H1 (cell line): ENCODE data around the gene FABP6. TPM values are rescaled to one million over a fixed set of nuclear protein-coding genes. Genes with fewer than 3 reads are reported as not detected.

Experiments used
- CTCF ChIA-PET: fragments of 300-600 bp; sonication (Branson Sonifier 250); formaldehyde crosslinking; loops from one replicate; lab custom pipeline; 2021; ENCODE audit not compliant: partially characterized antibody; lab: Charles Lee
- POLR2A ChIA-PET: fragments of 300-600 bp; sonication (Branson Sonifier 250); formaldehyde crosslinking; loops from one replicate; lab custom pipeline; 2021; ENCODE audit warnings: inconsistent platforms; ENCODE audit not compliant: partially characterized antibody; lab: Charles Lee
- DNase-seq, 2 experiments: peaks; one replicate each; pipeline versions ENCODE4 v3.0.0 to v3.0.0-alpha.2; 2010 to 2022; ENCODE audit warnings: low spot score in 2 of 2, low read depth in 1 of 2, mixed read lengths in 1 of 2
- FAIRE-seq: peaks from 2 replicates; lab custom pipeline; 2011; peaks lifted over from hg19 to GRCh38; lab: Jason Lieb, UNC
- H2AFZ ChIP-seq: 2 replicates; pipeline ENCODE4 v1.8.1; 2012; ENCODE audit warnings: low read length, inconsistent platforms
- H2AK5ac ChIP-seq: 2 replicates; pipeline ENCODE4 v1.6.1; 2013; ENCODE audit warnings: low read depth, low read length
- H2BK120ac ChIP-seq: replicated peaks from 2 replicates; pipeline ENCODE3; 2013; ENCODE audit warnings: low read depth, low read length, inconsistent platforms
- H2BK12ac ChIP-seq: 2 replicates; pipeline ENCODE4 v1.6.1; 2013; ENCODE audit warnings: low read depth, low read length
- H2BK15ac ChIP-seq: 2 replicates; pipeline ENCODE4 v1.6.1; 2013; ENCODE audit warnings: low read length
- H2BK20ac ChIP-seq: 2 replicates; pipeline ENCODE4 v1.6.1; 2013; ENCODE audit warnings: low read length
- H2BK5ac ChIP-seq: 2 replicates; pipeline ENCODE4 v1.6.1; 2013; ENCODE audit warnings: low read depth, low read length
- H3K14ac ChIP-seq: 2 replicates; pipeline ENCODE4 v1.6.1; 2013; ENCODE audit warnings: inconsistent platforms; ENCODE audit not compliant: insufficient read length
- H3K18ac ChIP-seq: 2 replicates; pipeline ENCODE4 v1.6.1; 2013; ENCODE audit warnings: low read length; ENCODE audit errors: extremely low read depth
- H3K23ac ChIP-seq: 2 replicates; pipeline ENCODE4 v1.6.1; 2013; ENCODE audit warnings: inconsistent platforms; ENCODE audit not compliant: insufficient read length
- H3K23me2 ChIP-seq: 2 replicates; pipeline ENCODE4 v1.6.1; 2013; ENCODE audit warnings: low read depth, low read length
- H3K27ac ChIP-seq: 2 replicates; pipeline ENCODE4 v1.6.1; 2011; ENCODE audit warnings: low read depth, low read length, inconsistent platforms
- H3K27me3 ChIP-seq, 4 experiments: replicated peaks in 1 of 4; 1 replicate in 1 of 4; 2 replicates in 3 of 4; pipeline versions ENCODE4 v1.6.1 to v1.8.1; 2011 to 2013; ENCODE audit warnings: low read length in 3 of 4, mild to moderate bottlenecking in 3 of 4, inconsistent platforms in 2 of 4, mixed read lengths in 2 of 4, moderate library complexity in 1 of 4; ENCODE audit not compliant: control insufficient read depth in 3 of 4, insufficient read depth in 3 of 4; ENCODE audit errors: extremely low read depth in 1 of 4
- H3K36me3 ChIP-seq, 4 experiments: 2 replicates each; pipeline versions ENCODE4 v1.6.1 to v1.8.1; 2011 to 2013; ENCODE audit warnings: mild to moderate bottlenecking in 4 of 4, low read length in 3 of 4, moderate library complexity in 2 of 4, control low read depth in 1 of 4, inconsistent platforms in 1 of 4; ENCODE audit not compliant: insufficient read depth in 4 of 4, control insufficient read depth in 2 of 4
- H3K4ac ChIP-seq: replicated peaks from 2 replicates; pipeline ENCODE3; 2013; ENCODE audit warnings: low read length, low read depth, mixed read lengths, inconsistent platforms; ENCODE audit not compliant: insufficient read length
- H3K4me1 ChIP-seq, 4 experiments: replicated peaks in 1 of 4; 1 replicate in 1 of 4; 2 replicates in 3 of 4; pipeline versions ENCODE4 v1.6.1 to v1.8.1; 2011 to 2013; ENCODE audit warnings: low read length in 3 of 4, inconsistent platforms in 2 of 4, mixed read lengths in 1 of 4; ENCODE audit not compliant: insufficient read depth in 4 of 4, control insufficient read depth in 3 of 4
- H3K4me2 ChIP-seq, 2 experiments: 2 replicates each; pipeline versions ENCODE4 v1.6.1 to v1.8.1; 2011 to 2013; ENCODE audit warnings: low read depth in 2 of 2, low read length in 2 of 2, control low read depth in 1 of 2, inconsistent platforms in 1 of 2, mild to moderate bottlenecking in 1 of 2; ENCODE audit not compliant: insufficient read depth in 1 of 2
- H3K4me3 ChIP-seq, 4 experiments: fragments of 200-600, 300-600 bp in 1 of 4; sonication (generic), shearing (Covaris generic), sonication (Bioruptor Twin) in 1 of 4; 2 replicates each; pipeline versions ENCODE4 v1.5.1 to v1.8.1; 2011 to 2016; ENCODE audit warnings: low read length in 4 of 4, low read depth in 3 of 4, control low read depth in 2 of 4, inconsistent platforms in 2 of 4, mild to moderate bottlenecking in 2 of 4, mixed read lengths in 1 of 4, moderate library complexity in 1 of 4; ENCODE audit not compliant: insufficient read depth in 2 of 4; ENCODE audit errors: extremely low read depth in 1 of 4
- H3K56ac ChIP-seq: replicated peaks from 2 replicates; pipeline ENCODE3; 2013; ENCODE audit warnings: low read depth, mild to moderate bottlenecking, mixed read lengths, low read length, inconsistent platforms; ENCODE audit not compliant: insufficient read length
- H3K79me1 ChIP-seq: 2 replicates; pipeline ENCODE4 v1.6.1; 2013; ENCODE audit warnings: low read depth, low read length, control low read depth
- H3K79me2 ChIP-seq, 2 experiments: 2 replicates each; pipeline versions ENCODE4 v1.6.1 to v1.8.1; 2012 to 2013; ENCODE audit warnings: low read length in 2 of 2, mild to moderate bottlenecking in 2 of 2, inconsistent platforms in 1 of 2; ENCODE audit not compliant: insufficient read depth in 2 of 2, control insufficient read depth in 1 of 2
- H3K9ac ChIP-seq, 4 experiments: replicated peaks in 1 of 4; 1 replicate in 1 of 4; 2 replicates in 3 of 4; pipeline versions ENCODE4 v1.6.1 to v1.8.1; 2011 to 2013; ENCODE audit warnings: low read depth in 3 of 4, low read length in 3 of 4, control low read depth in 2 of 4, mild to moderate bottlenecking in 2 of 4, moderate library complexity in 2 of 4, inconsistent platforms in 1 of 4; ENCODE audit errors: extremely low read depth in 1 of 4
- H3K9me3 ChIP-seq, 2 experiments: 2 replicates each; pipeline versions ENCODE4 v1.6.1 to v1.8.1; 2012 to 2013; ENCODE audit warnings: mild to moderate bottlenecking in 2 of 2, moderate library complexity in 2 of 2, control low read depth in 1 of 2, inconsistent platforms in 1 of 2, low read depth in 1 of 2, low read length in 1 of 2, mixed read lengths in 1 of 2; ENCODE audit not compliant: insufficient read depth in 2 of 2
- H4K20me1 ChIP-seq, 2 experiments: replicated peaks in 1 of 2; 2 replicates each; pipeline versions ENCODE3 to v1.8.1; 2011 to 2013; ENCODE audit warnings: inconsistent platforms in 2 of 2, low read length in 2 of 2, mild to moderate bottlenecking in 1 of 2; ENCODE audit not compliant: insufficient read depth in 2 of 2, control insufficient read depth in 1 of 2
- H4K5ac ChIP-seq: 2 replicates; pipeline ENCODE4 v1.6.1; 2013; ENCODE audit warnings: low read length, low read depth, mixed read lengths, inconsistent platforms; ENCODE audit not compliant: insufficient read length
- H4K8ac ChIP-seq: 2 replicates; pipeline ENCODE4 v1.8.0; 2013; ENCODE audit warnings: mild to moderate bottlenecking, moderate library complexity, low read length, inconsistent platforms; ENCODE audit not compliant: insufficient read depth; ENCODE audit errors: extremely low read depth
- H4K91ac ChIP-seq: replicated peaks from 2 replicates; pipeline ENCODE3; 2013; ENCODE audit warnings: low read length, mixed read lengths, inconsistent platforms; ENCODE audit not compliant: insufficient read length
- CBX5 ChIP-seq: fragments of 300-800, 300-1000 bp; sonication (generic); IDR thresholded peaks from 2 replicates; pipeline ENCODE4 v1.7.1; 2016; ENCODE audit warnings: antibody characterized with exemption, low read length, low read depth
- CBX8 ChIP-seq: fragments of 300-800, 300-1000 bp; sonication (generic); IDR thresholded peaks from 2 replicates; pipeline ENCODE4 v1.7.1; 2016; ENCODE audit warnings: low read depth, low read length, borderline replicate concordance
- CTCF ChIP-seq, 3 experiments: IDR thresholded peaks; 1 replicate in 2 of 3; 2 replicates in 1 of 3; pipeline versions ENCODE4 v1.5.1 to v1.6.1; 2011; ENCODE audit warnings: low read length in 3 of 3, mild to moderate bottlenecking in 3 of 3, inconsistent platforms in 2 of 3, low read depth in 1 of 3, moderate library complexity in 1 of 3; ENCODE audit not compliant: insufficient read depth in 1 of 3; ENCODE audit errors: control extremely low read depth in 1 of 3
- GABPA ChIP-seq: IDR thresholded peaks from 2 replicates; pipeline ENCODE4 v1.6.1; 2011; ENCODE audit warnings: mild to moderate bottlenecking, low read length, moderate library complexity, borderline replicate concordance; ENCODE audit not compliant: insufficient read depth
- HDAC2 ChIP-seq, 2 experiments: fragments of 300-600 bp in 1 of 2; sonication (generic) in 1 of 2; IDR thresholded peaks; 2 replicates each; pipeline ENCODE4 v1.6.1; 2011 to 2012; ENCODE audit warnings: low read depth in 2 of 2, low read length in 2 of 2, mild to moderate bottlenecking in 2 of 2, moderate library complexity in 2 of 2, borderline replicate concordance in 1 of 2, inconsistent platforms in 1 of 2
- NRF1 ChIP-seq: IDR thresholded peaks from 2 replicates; pipeline ENCODE4 v1.6.1; 2011; ENCODE audit warnings: mild to moderate bottlenecking, low read depth, low read length, improper control_type of control experiment
- PHF8 ChIP-seq: fragments of 200-600 bp; sonication (generic); conservative IDR thresholded peaks from 2 replicates; pipeline ENCODE4 v1.7.1; 2012; ENCODE audit warnings: low read depth, mild to moderate bottlenecking, inconsistent platforms, low read length, moderate library complexity
- RNF2 ChIP-seq: fragments of 200-900, 300-1000 bp; sonication (generic); IDR thresholded peaks from 2 replicates; pipeline ENCODE4 v1.7.1; 2016; ENCODE audit warnings: borderline replicate concordance, low read depth, mild to moderate bottlenecking, antibody characterized with exemption, low read length; ENCODE audit not compliant: poor library complexity, severe bottlenecking; ENCODE audit errors: missing control alignments
- TAF7 ChIP-seq: optimal IDR thresholded peaks from 2 replicates; pipeline ENCODE3; 2011; ENCODE audit warnings: low read depth, mild to moderate bottlenecking, inconsistent platforms, low read length, moderate library complexity, borderline replicate concordance
- WGBS, 2 experiments: shearing (Covaris generic) in 1 of 2; methylation state at CpG; one replicate each; pipeline versions ENCODE4 v1.1.6 to v1.1.7; 2013 to 2015; ENCODE audit warnings: low lambda C conversion rate in 2 of 2, mixed read lengths in 2 of 2, inconsistent platforms in 1 of 2, low coverage in 1 of 2, missing lambda C conversion rate in 1 of 2; ENCODE audit not compliant: insufficient replicate concordance in 2 of 2, insufficient coverage in 1 of 2, insufficient read length in 1 of 2; ENCODE audit errors: extremely low coverage in 1 of 2, missing lambda C conversion rate in 1 of 2; 5-methylcytosine and 5-hydroxymethylcytosine counted together
- polyA plus RNA-seq, 7 experiments: library from polyadenylated mRNA; depleted of rRNA in 3 of 7; stranded (reverse) in 5 of 7; unstranded in 2 of 7; fragments of >200 nt in 5 of 7; fragments of 200-250 nt in 2 of 7; gene quantifications; 1 replicate in 5 of 7; 2 replicates in 1 of 7; 4 replicates in 1 of 7; pipeline versions ENCODE4 v1.2.1 to v1.2.3, GENCODE V29; 2011 to 2013; ENCODE audit warnings: missing spikeins in 2 of 7, mixed read lengths in 2 of 7
- total RNA-seq: library from RNA; stranded (reverse); fragmentation: NEBNext Ultra II Directional; extraction: Animal tissue kit (Norgen Biotek cat#: 25700); gene quantifications from 2 replicates; pipeline ENCODE4 v1.2.1, GENCODE V29; 2021

FABP6 gene
- total and polyA plus RNA-seq, 2 of the 8 experiments (the other 6 are each of a cell fraction or from before 2014, with no cell fraction given) = 4.8 to 6.1 TPM

GRCh38 chr5:160186480-160186879 lies 42.8 kb upstream of the FABP6 start:
- no peak overlapping the region for H3K4me2 ChIP-seq
- no peaks in the 10 kb centered on the region for H3K27me3 ChIP-seq
- H3K36me3 ChIP-seq = no peaks in the 10 kb centered on the region
- no peaks in the 10 kb centered on the region for H3K23me2 ChIP-seq
- H3K14ac ChIP-seq = no peak overlapping the region
- POLR2A ChIA-PET = interaction anchor here (0.9 to 8.3 kb wide), 11 partner anchors 10 to 255 kb away, joined by 3 to 72 read pairs (median 4); no protein-coding TSS in a partner anchor
- FAIRE-seq (no peak), DNase-seq (no peak)
- H4K8ac ChIP-seq = no peak overlapping the region
- H2AFZ ChIP-seq = no peak overlapping the region
- H3K79me2 ChIP-seq = no peaks in the 10 kb centered on the region
- no peak overlapping the region for H3K18ac ChIP-seq
- H2BK15ac ChIP-seq = no peak overlapping the region; the same call in 1 of the 2 replicates
- no peak overlapping the region for H4K5ac ChIP-seq
- CTCF ChIA-PET = interaction anchor here (0.6 to 3.7 kb wide), 11 partner anchors 10 to 167 kb away, joined by 3 to 22 read pairs (median 4); no protein-coding TSS in a partner anchor
- no peak overlapping the region; a peak in 1 of 7 replicates for H3K9ac ChIP-seq
- peaks cover 0 to 11% (median 3%) of the 10 kb centered on the region in 4 experiments; a peak in 6 of 7 replicates for H3K4me1 ChIP-seq
- H4K20me1 ChIP-seq = no peaks in the 10 kb centered on the region
- H3K56ac ChIP-seq = no peak overlapping the region
- no peak overlapping the region for H2BK120ac ChIP-seq
- no peaks in the 10 kb centered on the region for H3K9me3 ChIP-seq
- 72% methylated on average over 5 of the region's 5 CpGs; no CpG with 5 or more reads in 1 of the 2 experiments for WGBS, 2 experiments
- 0 out of 2 replicates have a peak overlapping the region, but pooled peaks have one; percentile 2 for H2AK5ac ChIP-seq
- H3K79me1 ChIP-seq = no peaks in the 10 kb centered on the region
- peak overlapping the region; percentile 29; the same call in 1 of the 2 replicates for H2BK12ac ChIP-seq
- H3K27ac ChIP-seq = no peak overlapping the region
- H3K23ac ChIP-seq = no peak overlapping the region
- no peak overlapping the region for H4K91ac ChIP-seq
- peak overlapping the region; percentile 79; the same call in 1 of the 2 replicates for H2BK5ac ChIP-seq
- peak overlapping the region; percentile 27; the same call in 1 of the 2 replicates for H2BK20ac ChIP-seq
- no peak overlapping the region for H3K4me3 ChIP-seq
- no peak overlapping the region for H3K4ac ChIP-seq
- no peak for TF ChIP-seq TAF7
- TF ChIP-seq CTCF (IDR thresholded peaks at IDR 0.05; ENCODE audit: control extremely low read depth in 1 of 3, insufficient read depth in 1 of 3, low read depth in 1 of 3, low read length in 3 of 3) = no peak
- no peak for TF ChIP-seq NRF1
- TF ChIP-seq GABPA = no peak
- TF ChIP-seq PHF8 = no peak
- no peak for TF ChIP-seq RNF2
- TF ChIP-seq CBX8 = no peak
- TF ChIP-seq CBX5 = no peak
- TF ChIP-seq HDAC2 (IDR thresholded peaks at IDR 0.05; ENCODE audit: borderline replicate concordance in 1 of 2, low read depth in 2 of 2, low read length in 2 of 2) = no peak
